Measurements from ENCODE around the gene MYG1. TPM values are rescaled to one million over a fixed set of nuclear protein-coding genes. Genes with fewer than 3 reads are reported as not detected.

Gene MYG1
- total RNA-seq, 1 donor, result 39.5 TPM

- no peak for TF ChIP-seq CTCF (IDR thresholded peaks at IDR 0.05; ENCODE audit: insufficient read depth, low read length)
These were observed 13.0 kb upstream of the MYG1 start for GRCh38 chr12:53286448-53286847.

DNA sequence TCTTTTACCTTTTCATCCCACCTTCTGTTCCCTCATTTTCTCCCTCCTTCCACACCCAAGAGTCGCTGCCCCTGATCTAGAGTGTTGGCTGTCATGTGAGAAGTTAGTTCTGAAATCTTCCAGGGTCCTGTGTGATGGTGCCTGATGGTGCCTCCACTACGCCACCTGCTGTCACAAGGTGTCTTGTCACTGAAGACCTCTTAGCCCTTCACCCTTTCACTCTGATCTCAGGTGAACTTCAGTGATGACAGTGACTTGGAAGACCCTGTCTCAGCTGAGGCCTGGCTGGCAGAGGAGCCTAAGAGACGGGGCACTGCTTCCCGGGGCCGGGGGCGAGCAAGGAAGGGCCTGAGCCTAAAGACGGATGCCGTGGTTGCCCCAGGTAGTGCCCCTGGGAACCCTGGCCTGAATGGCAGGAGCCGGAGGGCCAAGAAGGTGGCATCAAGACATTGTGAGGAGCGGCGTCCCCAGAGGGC is 11.7 kb upstream of the MYG1 start:
- peak; percentile 67 for TF ChIP-seq CTCF (IDR thresholded peaks at IDR 0.05; ENCODE audit: insufficient read depth, low read length)
- no peak overlapping the region for H3K4me3 ChIP-seq (ENCODE audit: low read depth, low read length)
- DNase-seq (ENCODE audit: low read depth), result peak; percentile 72

More at GRCh38 chr12:53286448-53286847, 13.0 kb upstream of the MYG1 start:
- no peak for DNase-seq (ENCODE audit: low read depth)
- H3K4me3 ChIP-seq (ENCODE audit: low read depth, low read length), result no peak overlapping the region

DNA sequence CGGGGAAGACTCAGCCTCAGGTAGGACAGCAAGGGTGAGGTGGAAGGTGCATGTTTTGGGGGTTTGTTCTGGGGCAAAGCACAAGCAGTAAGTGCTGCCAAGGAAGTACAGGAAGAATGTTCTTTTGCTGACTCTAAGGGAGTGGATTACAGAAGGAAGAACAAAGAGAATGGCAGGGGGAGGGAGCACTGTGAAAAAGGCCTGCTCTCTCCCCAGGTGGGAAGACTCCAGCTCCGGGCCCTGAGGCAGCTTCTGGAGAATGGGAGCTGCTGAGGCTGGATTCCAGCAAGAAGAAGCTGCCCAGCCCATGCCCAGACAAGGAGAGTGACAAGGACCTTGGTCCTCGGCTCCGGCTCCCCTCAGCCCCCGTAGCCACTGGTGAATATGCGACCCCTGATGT is 11.2 kb upstream of the MYG1 start:
- H3K4me3 ChIP-seq (ENCODE audit: low read depth, low read length), result no peak overlapping the region
- no peak for TF ChIP-seq CTCF (IDR thresholded peaks at IDR 0.05; ENCODE audit: insufficient read depth, low read length)
- no peak for DNase-seq (ENCODE audit: low read depth)

GRCh38 chr12:53289891-53290290 is 9.6 kb upstream of the MYG1 start:
- TF ChIP-seq CTCF (IDR thresholded peaks at IDR 0.05; ENCODE audit: insufficient read depth, low read length), result no peak
- peak; percentile 29 for DNase-seq (ENCODE audit: low read depth)
- H3K4me3 ChIP-seq (ENCODE audit: low read depth, low read length), result no peak overlapping the region

- no peak for TF ChIP-seq CTCF (IDR thresholded peaks at IDR 0.05; ENCODE audit: insufficient read depth, low read length)
- peak; percentile 32 for DNase-seq (ENCODE audit: low read depth)
- no peak overlapping the region for H3K4me3 ChIP-seq (ENCODE audit: low read depth, low read length)
These were observed 8.8 kb upstream of the MYG1 start for GRCh38 chr12:53290661-53291060.

- no peak for DNase-seq (ENCODE audit: low read depth)
- no peak overlapping the region for H3K4me3 ChIP-seq (ENCODE audit: low read depth, low read length)
- no peak for TF ChIP-seq CTCF (IDR thresholded peaks at IDR 0.05; ENCODE audit: insufficient read depth, low read length)
These were observed 7.1 kb upstream of the MYG1 start for GRCh38 chr12:53292426-53292825.
